ENCODE results near the gene CYSRT1.
A peak's percentile ranks its signal among the peaks of the same experiment; 100 is the strongest.

The CYSRT1 gene

DNA sequence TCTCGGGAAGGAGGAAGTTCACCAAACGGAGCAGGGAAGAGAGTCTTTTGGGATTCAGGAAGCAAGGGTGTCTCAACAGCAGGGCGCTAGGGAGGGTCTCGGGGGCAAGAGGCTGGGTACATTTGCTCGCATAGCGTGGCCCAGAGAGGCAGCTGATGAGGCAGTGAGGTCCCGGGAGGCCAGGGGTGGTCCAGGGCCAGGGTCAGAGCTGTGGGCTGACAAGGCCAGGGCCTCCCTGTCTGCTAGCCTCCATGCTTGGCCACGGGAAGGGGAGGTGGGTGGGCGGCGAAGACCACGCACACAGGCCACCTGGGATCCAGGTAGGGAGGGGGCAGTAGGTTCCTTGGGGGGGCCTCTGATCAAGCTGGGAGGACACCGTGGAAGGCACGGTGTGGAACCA, 13.4 kb upstream of the CYSRT1 start:
- no peak for DNase-seq (ENCODE audit: low read depth, low spot score)

GRCh38 chr9:137212520-137212919, 12.5 kb upstream of the CYSRT1 start:
- DNase-seq (ENCODE audit: low read depth, low spot score) = no peak

- DNase-seq (ENCODE audit: low read depth, low spot score) = no peak
Observed at GRCh38 chr9:137213160-137214060, 11.6 kb upstream of the CYSRT1 start.

DNA sequence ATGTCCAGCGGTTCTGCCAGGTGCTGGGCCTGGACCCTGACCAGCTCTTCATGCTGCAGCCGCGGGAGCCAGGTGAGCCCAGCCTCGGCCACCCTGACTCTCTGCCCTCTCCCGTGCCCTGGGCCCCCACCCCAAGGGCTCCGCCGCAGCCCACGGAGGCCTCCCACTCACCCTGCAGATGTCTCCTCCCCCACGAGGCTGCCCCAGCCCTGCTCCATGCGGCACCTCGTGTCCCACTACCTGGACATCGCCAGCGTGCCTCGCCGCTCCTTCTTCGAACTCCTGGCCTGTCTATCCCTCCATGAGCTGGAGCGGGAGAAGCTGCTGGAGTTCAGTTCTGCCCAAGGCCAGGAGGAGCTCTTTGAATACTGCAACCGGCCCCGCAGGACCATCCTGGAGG, 10.4 kb upstream of the CYSRT1 start:
- DNase-seq (ENCODE audit: low read depth, low spot score) = no peak

DNA sequence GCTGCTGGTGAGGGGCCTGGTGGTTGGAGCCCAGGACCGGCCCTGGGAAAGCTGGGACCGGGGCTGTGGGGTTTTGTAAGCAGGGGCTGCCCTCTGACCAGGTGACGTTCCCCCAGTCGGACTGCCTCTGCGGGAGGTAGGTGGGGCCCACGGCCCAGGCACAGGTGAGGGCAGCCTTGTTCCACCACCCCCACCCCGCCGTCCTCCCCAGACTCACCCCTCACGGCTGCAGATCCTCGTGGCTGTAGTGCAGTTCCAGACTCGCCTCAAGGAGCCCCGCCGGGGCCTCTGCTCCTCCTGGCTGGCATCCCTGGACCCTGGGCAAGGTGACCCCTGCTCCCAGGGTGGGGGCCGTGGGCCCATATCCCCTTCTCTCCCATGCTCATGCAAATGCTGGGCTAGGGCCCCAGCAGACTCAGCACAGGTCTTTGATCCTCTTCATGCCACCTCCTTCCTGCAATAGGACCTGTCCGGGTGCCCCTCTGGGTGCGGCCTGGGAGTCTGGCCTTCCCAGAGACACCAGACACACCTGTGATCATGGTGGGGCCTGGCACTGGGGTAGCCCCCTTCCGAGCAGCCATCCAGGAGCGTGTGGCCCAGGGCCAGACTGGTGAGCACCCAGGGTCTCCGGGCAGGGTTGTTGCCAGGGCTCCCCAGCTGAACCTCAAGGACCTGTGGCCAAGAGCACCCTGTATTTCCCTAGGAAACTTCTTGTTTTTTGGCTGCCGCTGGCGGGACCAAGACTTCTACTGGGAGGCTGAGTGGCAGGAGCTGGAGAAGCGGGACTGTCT, 9.6 kb upstream of the CYSRT1 start:
- DNase-seq (ENCODE audit: low read depth, low spot score) = no peak

DNA sequence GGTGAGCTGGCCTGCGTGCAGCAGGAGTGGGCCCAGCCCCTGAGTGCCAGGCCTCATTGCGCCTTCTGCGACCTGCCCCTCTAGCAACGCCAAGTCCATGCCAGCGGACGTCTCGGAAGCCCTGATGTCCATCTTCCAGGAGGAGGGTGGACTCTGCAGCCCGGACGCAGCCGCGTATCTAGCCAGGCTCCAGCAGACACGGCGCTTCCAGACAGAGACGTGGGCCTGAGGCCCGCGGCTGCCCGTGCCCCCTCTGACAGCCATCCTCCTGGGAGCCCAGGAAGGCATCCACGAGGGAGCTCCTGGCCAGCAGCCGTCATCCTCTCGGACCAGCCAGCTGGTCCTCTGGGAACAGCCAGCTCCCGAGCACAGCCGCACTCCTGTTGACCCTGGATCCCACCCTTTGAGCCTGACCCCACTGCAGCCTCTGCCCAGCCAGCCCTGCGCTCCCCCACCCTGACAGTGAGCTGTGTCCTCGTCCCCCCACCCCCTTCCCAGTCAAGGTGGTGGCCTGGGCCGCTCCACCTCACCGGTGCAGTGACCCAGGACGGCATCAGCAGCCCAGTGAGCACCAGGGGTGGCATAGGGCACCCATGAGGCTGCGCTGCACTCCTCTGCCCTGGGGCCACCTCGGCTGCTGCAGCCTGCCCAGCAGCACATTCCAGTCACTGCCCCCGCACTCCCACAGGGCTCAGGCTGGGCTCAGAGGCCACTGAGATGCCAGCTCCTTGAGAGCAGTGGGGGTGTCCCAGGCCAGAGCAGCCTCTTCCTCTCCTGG, 8.6 kb upstream of the CYSRT1 start:
- no peak for DNase-seq (ENCODE audit: low read depth, low spot score)

GRCh38 chr9:137217276-137218211, 7.4 kb upstream of the CYSRT1 start:
- DNase-seq (ENCODE audit: low read depth, low spot score) = peak; percentile 16

DNA sequence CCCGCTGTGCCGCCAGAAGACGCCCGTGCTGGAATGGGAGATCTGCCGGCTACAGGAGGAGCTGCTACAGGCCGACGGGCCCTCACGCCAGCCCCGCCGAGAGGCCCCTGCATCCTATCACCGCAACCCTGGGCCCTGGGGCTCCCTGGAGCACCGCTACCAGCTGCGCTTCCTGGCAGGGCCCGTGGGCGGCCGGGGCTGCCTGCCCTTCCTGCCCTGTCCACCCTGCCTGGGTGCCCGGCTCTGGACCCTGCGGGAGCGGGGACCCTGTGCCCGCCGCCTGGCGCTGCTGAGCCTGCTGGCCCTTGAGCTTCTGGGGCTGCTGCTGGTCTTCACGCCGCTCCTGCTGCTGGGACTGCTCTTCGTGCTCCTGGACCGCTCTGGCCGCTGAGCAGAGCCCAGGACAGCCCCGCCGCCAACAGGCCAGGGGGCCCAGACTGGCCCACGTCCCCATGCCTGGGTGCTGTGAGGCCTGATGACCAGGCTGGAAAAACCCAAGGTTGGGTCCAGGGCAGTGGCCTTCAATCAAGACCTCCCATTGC, 6.7 kb upstream of the CYSRT1 start:
- no peak for DNase-seq (ENCODE audit: low read depth, low spot score)

- peak; percentile 53 for DNase-seq (ENCODE audit: low read depth, low spot score)
Observed at GRCh38 chr9:137218754-137219271, 6.2 kb upstream of the CYSRT1 start.

- no peak for DNase-seq (ENCODE audit: low read depth, low spot score)
Observed at GRCh38 chr9:137219757-137220316, 5.1 kb upstream of the CYSRT1 start.

DNA sequence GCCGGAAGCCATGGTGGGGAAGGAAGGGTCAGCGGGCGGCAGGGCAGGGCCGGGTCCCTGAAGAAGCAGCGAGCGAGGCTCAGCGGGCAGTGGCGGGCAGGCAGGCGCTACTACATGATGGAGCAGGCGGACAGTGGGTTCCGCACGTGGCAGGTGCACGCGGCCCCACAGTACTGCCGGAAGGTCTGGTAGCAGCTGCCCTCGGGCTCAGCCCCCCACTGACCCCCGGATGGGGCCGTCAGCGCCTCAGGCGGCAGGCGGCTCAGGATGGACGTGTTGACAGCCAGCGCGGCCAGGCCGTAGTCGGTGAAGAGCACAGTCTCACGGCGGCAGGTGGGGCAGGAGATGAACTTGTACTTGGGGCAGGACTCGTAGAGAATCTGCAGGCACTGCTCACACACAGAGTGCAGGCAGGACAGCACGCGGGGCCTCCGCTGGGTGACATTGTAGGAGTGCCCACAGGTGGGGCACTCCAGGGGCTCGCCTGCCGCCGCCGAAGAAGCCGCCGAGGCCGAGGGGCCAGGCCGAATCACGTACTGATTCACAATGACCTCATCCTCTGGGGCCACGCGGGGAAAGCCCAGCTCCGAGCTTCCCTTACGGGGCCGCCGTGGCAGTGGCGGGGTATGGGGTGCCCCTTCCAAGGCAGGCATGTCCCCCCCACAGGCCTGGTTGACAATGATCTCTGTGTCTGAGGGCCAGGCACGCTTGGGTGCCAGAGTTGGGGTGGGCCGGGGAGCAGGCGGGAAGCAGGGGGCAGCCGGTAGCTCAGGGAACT, 4.5 kb upstream of the CYSRT1 start:
- no peak for DNase-seq (ENCODE audit: low read depth, low spot score)

DNA sequence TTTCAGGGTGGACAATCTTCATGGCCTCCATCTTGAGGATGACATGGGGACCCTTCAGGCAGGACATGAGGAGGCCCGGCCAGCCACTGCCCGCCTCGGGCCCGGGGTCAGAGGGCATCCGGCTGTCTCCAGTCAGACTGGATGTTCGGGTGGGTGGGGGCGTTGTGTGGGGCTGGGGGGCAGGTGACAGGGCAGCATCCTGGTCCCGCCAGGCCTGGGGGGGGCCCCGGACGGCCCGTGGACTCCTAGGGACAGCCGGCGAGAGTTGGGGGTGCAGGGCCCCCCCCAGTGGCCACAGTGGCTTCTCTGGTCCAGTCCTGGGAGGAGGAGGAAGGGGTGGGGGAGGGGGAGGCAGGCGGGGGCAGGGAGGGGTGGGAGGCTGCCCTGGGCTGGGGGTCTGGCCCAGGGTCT, 3.9 kb upstream of the CYSRT1 start:
- DNase-seq (ENCODE audit: low read depth, low spot score) = no peak

- no peak for DNase-seq (ENCODE audit: low read depth, low spot score)
Observed at GRCh38 chr9:137221506-137222111, 3.4 kb upstream of the CYSRT1 start.

- peak; percentile 43 for DNase-seq (ENCODE audit: low read depth, low spot score)
Observed at GRCh38 chr9:137222190-137223077, 2.5 kb upstream of the CYSRT1 start, which contains the start of gene RNF208. RNF208 (minus strand) TSS chr9:137222240; CDS start chr9:137221212, 1,028 bp downstream.

DNA sequence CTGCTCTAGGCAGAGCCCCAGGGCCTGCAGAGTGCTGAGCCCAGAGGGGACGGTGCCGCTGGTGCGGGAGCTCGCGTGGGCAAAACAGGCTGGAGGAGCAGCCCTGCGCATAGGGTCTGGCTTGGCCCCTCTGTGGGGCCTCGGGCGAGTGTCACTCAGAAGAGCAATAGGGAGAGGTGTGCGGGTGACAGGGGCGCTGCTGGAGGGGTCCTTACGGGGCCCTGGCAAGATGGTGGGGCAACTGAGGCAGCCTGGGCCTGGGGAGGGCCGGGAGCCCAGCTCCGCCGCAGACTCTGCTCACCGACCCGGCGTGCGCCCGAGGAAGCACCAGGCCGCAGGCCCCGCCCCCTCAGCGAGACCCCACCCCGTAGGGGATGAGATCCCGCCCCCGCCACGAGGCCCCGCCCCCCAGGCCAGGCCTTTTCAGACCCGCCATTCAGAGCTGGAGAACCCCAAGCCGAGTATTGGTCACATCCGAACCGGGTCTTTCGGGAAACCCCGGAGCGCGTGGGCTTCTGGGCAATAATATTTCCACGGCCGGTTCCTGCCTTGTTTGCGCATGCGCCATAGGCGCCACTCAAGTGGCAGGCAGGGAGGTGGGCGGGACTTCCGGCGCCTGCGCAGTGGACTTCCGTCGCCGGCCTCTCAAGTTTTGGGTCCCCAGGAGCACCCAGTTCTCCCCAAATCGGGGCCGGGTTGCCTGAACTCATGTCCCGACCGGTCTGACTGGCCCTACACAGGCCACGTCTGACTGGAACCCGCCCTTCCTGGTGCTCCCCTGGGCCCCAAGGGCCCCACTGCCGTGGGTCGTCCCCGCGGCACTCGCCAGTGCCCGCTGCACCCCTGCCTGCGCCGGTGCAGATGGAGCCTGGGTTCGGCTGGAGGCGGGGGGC, 1.6 kb upstream of the CYSRT1 start:
- DNase-seq (ENCODE audit: low read depth, low spot score) = peak; percentile 99

DNA sequence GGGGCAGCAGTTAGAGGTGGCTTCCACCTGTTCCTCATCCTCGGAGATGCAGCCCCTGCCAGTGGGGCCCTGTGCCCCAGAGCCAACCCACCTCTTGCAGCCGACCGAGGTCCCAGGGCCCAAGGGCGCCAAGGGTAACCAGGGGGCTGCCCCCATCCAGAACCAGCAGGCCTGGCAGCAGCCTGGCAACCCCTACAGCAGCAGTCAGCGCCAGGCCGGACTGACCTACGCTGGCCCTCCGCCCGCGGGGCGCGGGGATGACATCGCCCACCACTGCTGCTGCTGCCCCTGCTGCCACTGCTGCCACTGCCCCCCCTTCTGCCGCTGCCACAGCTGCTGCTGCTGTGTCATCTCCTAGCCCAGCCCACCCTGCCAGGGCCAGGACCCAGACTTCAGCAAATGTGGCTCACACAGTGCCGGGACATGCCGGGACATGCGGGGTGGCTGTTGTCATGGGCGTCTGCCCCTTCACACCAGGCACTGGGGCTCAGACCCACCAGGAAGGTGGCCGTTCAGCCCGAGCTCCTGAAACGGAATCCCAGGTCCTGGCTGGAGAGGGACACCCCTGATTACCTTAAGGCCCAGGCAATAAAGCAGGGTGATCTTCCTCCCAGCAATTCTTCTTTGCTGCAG, 841 bp downstream of the CYSRT1 start:
- no peak for DNase-seq (ENCODE audit: low read depth, low spot score)

All from astrocyte of the hippocampus (primary cell).